GM11168 (cell line): ENCODE results near the gene TNFAIP8.

ENCODE experiments used
- in situ Hi-C: fragments of 300-500 bp; cut with MboI; formaldehyde crosslinking; loops from one replicate; pipeline ENCODE4 v1.12.0; 2022; ENCODE audit warnings: low sequenced_read_pairs; ENCODE audit not compliant: unreplicated experiment

The TNFAIP8 gene

DNA sequence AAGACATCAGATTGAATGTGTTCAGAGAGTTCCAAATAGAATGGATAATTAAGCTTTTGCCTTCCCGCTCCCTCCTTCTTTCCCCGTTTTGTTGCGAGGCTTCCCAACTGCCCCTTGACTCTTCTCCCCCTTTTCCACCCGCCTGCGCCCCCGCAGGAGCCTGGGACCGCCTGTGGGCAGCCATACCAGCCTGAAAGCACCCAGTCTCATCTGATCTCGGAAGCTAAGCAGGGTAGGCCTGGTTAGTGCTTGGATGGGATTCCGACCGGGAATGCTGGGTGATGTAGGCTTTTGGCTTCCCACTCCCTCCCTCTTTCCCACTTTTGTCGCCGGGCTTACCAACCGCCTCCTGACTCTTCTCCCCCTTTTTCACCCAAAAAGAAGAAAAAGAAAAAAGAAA is 89.7 kb downstream of the TNFAIP8 start:
- in situ Hi-C loops, result no loop called here
